HepG2 (cell line): Measurements from ENCODE around the gene POLR3E. TPM values are rescaled to one million over a fixed set of nuclear protein-coding genes. Genes with fewer than 3 reads are reported as not detected.
A peak's percentile ranks its signal among the peaks of the same experiment; 100 is the strongest.

Experiments used
- ATAC-seq: fragments of 200-7000 bp; cut with Tn5 transposase; 3 replicates; pipeline ENCODE4 v1.9.1; 2020; ENCODE audit warnings: mild to moderate bottlenecking, moderate library complexity
- BruUV-seq: library from RNA; stranded (reverse); fragments of 400-500 nt; replicated peaks from 2 replicates; lab custom pipeline; 2021; lab: Mats Ljungman, UMichigan
- CTCF ChIA-PET: fragments of 300-600 bp; formaldehyde crosslinking; extraction: SDS; loops from one replicate; lab custom pipeline; 2021; ENCODE audit warnings: low total read pairs, inconsistent platforms, low intra/inter-chr PET ratio; lab: Yijun Ruan, JAX
- POLR2A ChIA-PET: fragments of 350-600 bp; sonication (Branson Sonifier 250); formaldehyde crosslinking; loops from one replicate; lab custom pipeline; 2020; ENCODE audit warnings: antibody characterized with exemption, inconsistent platforms; lab: Yijun Ruan, JAX
- DNase-seq: peaks from one replicate; pipeline ENCODE4 v3.0.0-alpha.2; 2015; ENCODE audit warnings: low spot score
- FAIRE-seq: peaks from 3 replicates; lab custom pipeline; 2011; peaks lifted over from hg19 to GRCh38; lab: Jason Lieb, UNC
- H2AFZ ChIP-seq: one replicate; pipeline ENCODE4 v1.6.1; 2011; ENCODE audit warnings: low read length, inconsistent platforms
- H3K27ac ChIP-seq: fragments of 300-600 bp; 3 replicates; pipeline ENCODE4 v1.8.0; 2011; ENCODE audit warnings: mixed run types, mild to moderate bottlenecking, mixed read lengths, low read length, inconsistent platforms; ENCODE audit not compliant: insufficient read depth; ENCODE audit errors: extremely low read length
- H3K27me3 ChIP-seq, 2 experiments: fragments of 200-600 bp in 1 of 2; 2 replicates in 1 of 2; 3 replicates in 1 of 2; pipeline versions ENCODE4 v1.6.0 to v1.8.0; 2011; ENCODE audit warnings: low read length in 2 of 2, mild to moderate bottlenecking in 2 of 2, moderate library complexity in 2 of 2, inconsistent platforms in 1 of 2; ENCODE audit not compliant: insufficient read depth in 2 of 2, control insufficient read depth in 1 of 2
- H3K36me3 ChIP-seq, 2 experiments: fragments of 200-600 bp in 1 of 2; replicated peaks in 1 of 2; 2 replicates in 1 of 2; 3 replicates in 1 of 2; pipeline versions ENCODE4 v1.5.1 to v1.8.0; 2011; ENCODE audit warnings: low read length in 2 of 2, inconsistent platforms in 1 of 2; ENCODE audit not compliant: insufficient read depth in 2 of 2, control insufficient read depth in 1 of 2
- H3K4me1 ChIP-seq: 2 replicates; pipeline ENCODE4 v1.5.1; 2012; ENCODE audit warnings: low read length, inconsistent platforms; ENCODE audit not compliant: insufficient read depth
- H3K4me2 ChIP-seq: 2 replicates; pipeline ENCODE4 v1.6.0; 2011; ENCODE audit warnings: low read depth, low read length, inconsistent platforms
- H3K4me3 ChIP-seq, 3 experiments: fragments of 200-600 bp in 1 of 3; sonication (generic), shearing (Covaris generic) in 1 of 3; replicated peaks in 1 of 3; 2 replicates each; pipeline ENCODE4 v1.5.1; 2011 to 2016; ENCODE audit warnings: low read length in 3 of 3, inconsistent platforms in 2 of 3, low read depth in 2 of 3, mild to moderate bottlenecking in 2 of 3, control low read depth in 1 of 3, mixed read lengths in 1 of 3; ENCODE audit not compliant: insufficient read depth in 1 of 3
- H3K79me2 ChIP-seq: one replicate; pipeline ENCODE4 v1.6.1; 2011; ENCODE audit warnings: low read length, inconsistent platforms; ENCODE audit not compliant: insufficient read depth
- H3K9ac ChIP-seq: 2 replicates; pipeline ENCODE4 v1.6.0; 2011; ENCODE audit warnings: mild to moderate bottlenecking, low read depth, low read length, inconsistent platforms; ENCODE audit not compliant: insufficient read depth
- H3K9me3 ChIP-seq: 2 replicates; pipeline ENCODE4 v1.5.1; 2012; ENCODE audit warnings: mild to moderate bottlenecking, low read length
- H4K20me1 ChIP-seq: 2 replicates; pipeline ENCODE4 v1.6.0; 2011; ENCODE audit warnings: inconsistent platforms, mild to moderate bottlenecking, low read length, moderate library complexity; ENCODE audit not compliant: insufficient read depth
- AGO2 ChIP-seq: fragments of 200-400 bp; formaldehyde crosslinking; optimal IDR thresholded peaks from 2 replicates; pipeline ENCODE3; 2017; ENCODE audit warnings: mild to moderate bottlenecking, low read depth, low read length, moderate library complexity
- CHCHD3 ChIP-seq: sonication (generic); formaldehyde crosslinking; IDR thresholded peaks from 2 replicates; pipeline ENCODE4 v1.8.0; 2022; ENCODE audit warnings: mild to moderate bottlenecking, missing genetic modification reagents, moderate library complexity
- HNRNPL ChIP-seq: fragments of 200-400 bp; formaldehyde crosslinking; IDR thresholded peaks from 2 replicates; pipeline ENCODE4 v1.6.1; 2017; ENCODE audit warnings: mild to moderate bottlenecking, low read depth, low read length
- NFE2 ChIP-seq: sonication (generic); formaldehyde crosslinking; IDR thresholded peaks from 2 replicates; pipeline ENCODE4 v1.4.0; 2020; ENCODE audit warnings: missing genetic modification reagents
- RBFOX2 ChIP-seq: fragments of 200-400 bp; formaldehyde crosslinking; IDR thresholded peaks from 2 replicates; pipeline ENCODE4 v1.6.1; 2017; ENCODE audit warnings: low read depth, mild to moderate bottlenecking, low read length
- SMAD1 ChIP-seq: sonication (generic); formaldehyde crosslinking; IDR thresholded peaks from 2 replicates; pipeline ENCODE4 v1.4.0; 2020; ENCODE audit warnings: missing genetic modification reagents, low read depth, mild to moderate bottlenecking, borderline replicate concordance
- SP5 ChIP-seq: IDR thresholded peaks from 2 replicates; pipeline ENCODE4 v1.6.1; 2016; ENCODE audit warnings: low read depth, borderline replicate concordance
- TBX3 ChIP-seq: fragments of 450-650 bp; IDR thresholded peaks from 2 replicates; pipeline ENCODE4 v1.6.1; 2017; ENCODE audit warnings: antibody characterized with exemption, mild to moderate bottlenecking, inconsistent platforms, borderline replicate concordance
- ZBTB38 ChIP-seq: sonication (generic); formaldehyde crosslinking; IDR thresholded peaks from 2 replicates; pipeline ENCODE4 v1.5.1; 2020; ENCODE audit warnings: mild to moderate bottlenecking, missing genetic modification reagents
- ZFP62 ChIP-seq: sonication (generic); formaldehyde crosslinking; IDR thresholded peaks from 2 replicates; pipeline ENCODE4 v1.4.0; 2020; ENCODE audit warnings: missing genetic modification reagents
- ZFX ChIP-seq: sonication (generic); formaldehyde crosslinking; IDR thresholded peaks from 2 replicates; pipeline ENCODE4 v1.4.0; 2020; ENCODE audit warnings: mild to moderate bottlenecking, low read depth, missing genetic modification reagents, moderate library complexity
- ZNF768 ChIP-seq: sonication (generic); formaldehyde crosslinking; IDR thresholded peaks from 2 replicates; pipeline ENCODE4 v1.4.0; 2020; ENCODE audit warnings: missing genetic modification reagents
- WGBS: methylation state at CpG from one replicate; pipeline ENCODE4 v1.1.6; 2017; ENCODE audit warnings: low lambda C conversion rate; 5-methylcytosine and 5-hydroxymethylcytosine counted together
- in situ Hi-C: cut with HindIII; loops from 2 replicates; pipeline ENCODE4 v1.10.0; 2017; ENCODE audit warnings: low pct_unique_long_range_greater_than_20kb; ENCODE audit not compliant: extremely low pct_ligation_motif_present
- intact Hi-C: fragments of 100-400 bp; cut with micrococcal nuclease; formaldehyde crosslinking; loops from one replicate; pipeline ENCODE4 v1.10.0; 2022; ENCODE audit not compliant: unreplicated experiment
- polyA plus RNA-seq, 8 experiments: library from polyadenylated mRNA; depleted of rRNA in 3 of 8; stranded (reverse) in 7 of 8; unstranded in 1 of 8; fragments of >200 nt; fragmentation: Illumina TruSeq in 4 of 8; extraction: Trizol in 4 of 8; gene quantifications; 2 replicates each; pipeline versions ENCODE4 v1.2.1 to v1.2.3, GENCODE V29; 2011 to 2016; ENCODE audit warnings: low read depth in 4 of 8, missing spikeins in 1 of 8, mixed read lengths in 1 of 8; ENCODE audit not compliant: insufficient read depth in 1 of 8
- total RNA-seq, 5 experiments: library from RNA; depleted of rRNA; stranded (reverse); fragments of >200 nt; fragmentation: Illumina TruSeq; extraction: Trizol; gene quantifications; 2 replicates each; pipeline ENCODE4 v1.2.3, GENCODE V29; 2016; ENCODE audit warnings: low read depth in 1 of 5
- TF ChIP-seq, protein P1 (sequence below): sonication (generic); formaldehyde crosslinking; IDR thresholded peaks from 2 replicates; pipeline ENCODE4 v1.5.1; 2020; ENCODE audit warnings: mild to moderate bottlenecking, missing genetic modification reagents, moderate library complexity

POLR3E gene
- total and polyA plus RNA-seq, 2 of the 13 experiments (the other 11 are each of a cell fraction or from before 2014, with no cell fraction given): 135 to 262 TPM

DNA sequence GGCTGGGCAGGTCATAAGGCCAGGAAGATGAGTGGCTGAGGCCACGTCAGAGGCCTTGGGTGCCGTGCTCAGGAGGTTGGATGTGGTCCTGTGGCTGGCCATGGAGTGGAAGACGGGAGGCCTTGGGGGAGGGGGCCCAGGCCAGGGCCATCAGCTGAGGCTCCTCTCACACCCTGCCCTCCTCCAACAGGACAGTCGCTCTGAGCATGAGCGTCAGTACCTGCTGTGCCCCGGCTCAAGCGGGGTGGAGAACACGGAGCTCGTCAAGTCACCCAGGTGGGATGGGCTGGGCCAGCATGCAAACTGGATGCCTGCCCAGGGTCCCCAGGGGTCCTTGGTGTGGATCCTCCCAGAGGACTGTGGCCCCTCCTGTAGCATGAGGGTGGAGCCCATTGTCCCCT lies 19.2 kb downstream of the POLR3E start:
- 96% methylated on average over 9 of the region's 9 CpGs for WGBS
- H3K4me3 ChIP-seq: no peak overlapping the region
- peaks cover 62 to 96% of the 10 kb centered on the region in 2 experiments for H3K36me3 ChIP-seq
- intact Hi-C loops (no loop called here), in situ Hi-C loops (no loop called here)
- H3K79me2 ChIP-seq: peaks cover 4% of the 10 kb centered on the region
- DNase-seq (no peak), FAIRE-seq (no peak), ATAC-seq (peak; percentile 5; the same call in 2 of the 3 replicates)
- BruUV-seq: TSS peak; percentile 6
- H3K4me2 ChIP-seq: no peak overlapping the region
- H2AFZ ChIP-seq: no peak overlapping the region
- no peak overlapping the region for H3K27ac ChIP-seq
- H4K20me1 ChIP-seq: peaks cover 13% of the 10 kb centered on the region; the same call in 1 of the 2 replicates
- ChIA-PET POLR2A (no interaction called here), CTCF (no interaction called here)
- H3K9me3 ChIP-seq: no peaks in the 10 kb centered on the region
- TF ChIP-seq ZNF768 (CRISPR knock-in tag) (peak; percentile 43; the same call in 1 of the 2 replicates), CHCHD3 (0 out of 2 replicates have a peak, but pooled peaks have one; percentile 25), ZFX (0 out of 2 replicates have a peak, but pooled peaks have one; percentile 10), SMAD1 (0 out of 2 replicates have a peak, but pooled peaks have one; percentile 55), AGO2 (peak; percentile 62), ZFP62 (no peak), RBFOX2 (peak; percentile 31; the same call in 1 of the 2 replicates), NFE2 (CRISPR knock-in tag) (no peak)
- H3K4me1 ChIP-seq: 0 out of 2 replicates have a peak, but pooled peaks cover 7% of the 10 kb centered on the region
- no peak overlapping the region for H3K9ac ChIP-seq
- H3K27me3 ChIP-seq: no peaks in the 10 kb centered on the region

DNA sequence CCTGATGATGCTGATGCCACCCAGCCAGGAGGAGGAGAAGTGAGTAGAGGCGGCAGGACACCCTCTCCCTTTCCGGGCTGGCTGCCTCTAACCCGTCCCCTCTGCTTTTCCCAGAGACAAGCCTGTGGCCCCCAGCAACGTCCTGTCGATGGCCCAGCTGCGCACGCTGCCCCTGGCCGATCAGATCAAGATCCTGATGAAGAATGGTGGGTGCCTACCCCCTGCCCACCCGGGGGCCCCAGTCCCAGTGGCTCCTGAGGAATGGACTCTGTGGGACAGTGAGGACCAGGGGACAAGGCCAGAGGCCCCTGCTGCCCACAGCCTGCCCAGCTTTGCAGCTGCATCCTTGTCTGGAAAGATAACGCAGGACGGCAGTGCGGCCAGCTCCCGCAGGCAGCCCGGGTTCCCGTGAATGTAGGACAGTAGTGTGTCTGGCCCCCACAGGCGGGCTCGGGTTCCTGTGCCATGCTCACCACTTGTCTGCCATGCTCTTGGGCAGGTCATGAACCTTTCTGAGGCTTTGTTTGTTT lies 19.9 kb downstream of the POLR3E start:
- in situ Hi-C loops (no loop called here), intact Hi-C loops (no loop called here)
- H3K4me3 ChIP-seq: no peak overlapping the region
- peaks cover 10% of the 10 kb centered on the region for H3K79me2 ChIP-seq
- CTCF ChIA-PET: no interaction called here
- H3K9ac ChIP-seq: no peak overlapping the region
- DNase-seq (no peak), FAIRE-seq (no peak), ATAC-seq (peak; percentile 13)
- H3K27me3 ChIP-seq: no peaks in the 10 kb centered on the region
- peaks cover 20% of the 10 kb centered on the region; the same call in 1 of the 2 replicates for H4K20me1 ChIP-seq
- POLR2A ChIA-PET: no interaction called here
- no peaks in the 10 kb centered on the region for H3K9me3 ChIP-seq
- peaks cover 63 to 96% of the 10 kb centered on the region in 2 experiments for H3K36me3 ChIP-seq
- no peak overlapping the region for H2AFZ ChIP-seq
- H3K4me2 ChIP-seq: no peak overlapping the region
- WGBS: 94% methylated on average over 17 of the region's 17 CpGs
- H3K27ac ChIP-seq: no peak overlapping the region
- H3K4me1 ChIP-seq: 0 out of 2 replicates have a peak, but pooled peaks cover 7% of the 10 kb centered on the region
- BruUV-seq: no TSS peak
- TF ChIP-seq ZNF768 (CRISPR knock-in tag) (peak; percentile 22; the same call in 1 of the 2 replicates), SP5 (CRISPR knock-in tag) (no peak), TBX3 (no peak), HNRNPL (0 out of 2 replicates have a peak, but pooled peaks have one; percentile 54), ZBTB38 (CRISPR knock-in tag) (0 out of 2 replicates have a peak, but pooled peaks have one; percentile 25), AGO2 (peak; percentile 85)
- TF ChIP-seq, protein P1, sequence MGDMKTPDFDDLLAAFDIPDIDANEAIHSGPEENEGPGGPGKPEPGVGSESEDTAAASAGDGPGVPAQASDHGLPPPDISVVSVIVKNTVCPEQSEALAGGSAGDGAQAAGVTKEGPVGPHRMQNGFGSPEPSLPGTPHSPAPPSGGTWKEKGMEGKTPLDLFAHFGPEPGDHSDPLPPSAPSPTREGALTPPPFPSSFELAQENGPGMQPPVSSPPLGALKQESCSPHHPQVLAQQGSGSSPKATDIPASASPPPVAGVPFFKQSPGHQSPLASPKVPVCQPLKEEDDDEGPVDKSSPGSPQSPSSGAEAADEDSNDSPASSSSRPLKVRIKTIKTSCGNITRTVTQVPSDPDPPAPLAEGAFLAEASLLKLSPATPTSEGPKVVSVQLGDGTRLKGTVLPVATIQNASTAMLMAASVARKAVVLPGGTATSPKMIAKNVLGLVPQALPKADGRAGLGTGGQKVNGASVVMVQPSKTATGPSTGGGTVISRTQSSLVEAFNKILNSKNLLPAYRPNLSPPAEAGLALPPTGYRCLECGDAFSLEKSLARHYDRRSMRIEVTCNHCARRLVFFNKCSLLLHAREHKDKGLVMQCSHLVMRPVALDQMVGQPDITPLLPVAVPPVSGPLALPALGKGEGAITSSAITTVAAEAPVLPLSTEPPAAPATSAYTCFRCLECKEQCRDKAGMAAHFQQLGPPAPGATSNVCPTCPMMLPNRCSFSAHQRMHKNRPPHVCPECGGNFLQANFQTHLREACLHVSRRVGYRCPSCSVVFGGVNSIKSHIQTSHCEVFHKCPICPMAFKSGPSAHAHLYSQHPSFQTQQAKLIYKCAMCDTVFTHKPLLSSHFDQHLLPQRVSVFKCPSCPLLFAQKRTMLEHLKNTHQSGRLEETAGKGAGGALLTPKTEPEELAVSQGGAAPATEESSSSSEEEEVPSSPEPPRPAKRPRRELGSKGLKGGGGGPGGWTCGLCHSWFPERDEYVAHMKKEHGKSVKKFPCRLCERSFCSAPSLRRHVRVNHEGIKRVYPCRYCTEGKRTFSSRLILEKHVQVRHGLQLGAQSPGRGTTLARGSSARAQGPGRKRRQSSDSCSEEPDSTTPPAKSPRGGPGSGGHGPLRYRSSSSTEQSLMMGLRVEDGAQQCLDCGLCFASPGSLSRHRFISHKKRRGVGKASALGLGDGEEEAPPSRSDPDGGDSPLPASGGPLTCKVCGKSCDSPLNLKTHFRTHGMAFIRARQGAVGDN (CRISPR knock-in tag): peak; percentile 51; the same call in 1 of the 2 replicates
